SK-N-SH treated with all-trans-retinoic acid at 6 μM for 48 hours (cell line): Measurements from ENCODE around the gene UBL7.

Experiments
- ATAC-seq: fragments of 200-7000 bp; cut with Tn5 transposase; 3 replicates; pipeline ENCODE4 v1.9.1; 2020; ENCODE audit warnings: mild to moderate bottlenecking, moderate library complexity
- ARNTL ChIP-seq: fragments of 450-650 bp; formaldehyde crosslinking; IDR thresholded peaks from 2 replicates; pipeline ENCODE4 v1.5.0; 2020; ENCODE audit warnings: low read depth, mild to moderate bottlenecking, moderate library complexity, borderline replicate concordance
- BACH2 ChIP-seq: fragments of 250-450 bp; sonication (Bioruptor Pico); IDR thresholded peaks from 2 replicates; pipeline ENCODE4 v1.9.0; 2021; ENCODE audit warnings: mild to moderate bottlenecking, borderline replicate concordance
- CREB5 ChIP-seq: fragments of 250-450 bp; sonication (Bioruptor Pico); IDR thresholded peaks from 2 replicates; pipeline ENCODE4 v1.5.1; 2020; ENCODE audit warnings: low read depth, mild to moderate bottlenecking, moderate library complexity
- CSRNP3 ChIP-seq: fragments of 250-450 bp; sonication (Bioruptor Pico); IDR thresholded peaks from 2 replicates; pipeline ENCODE4 v1.5.1; 2021; ENCODE audit warnings: mild to moderate bottlenecking, moderate library complexity
- ESRRG ChIP-seq: fragments of 250-450 bp; sonication (Bioruptor Pico); IDR thresholded peaks from 2 replicates; pipeline ENCODE4 v1.6.1; 2021; ENCODE audit warnings: mild to moderate bottlenecking
- GLIS3 ChIP-seq: fragments of 250-450 bp; sonication (Bioruptor Pico); IDR thresholded peaks from 2 replicates; pipeline ENCODE4 v1.5.0; 2020; ENCODE audit warnings: mild to moderate bottlenecking, moderate library complexity
- OSR1 ChIP-seq: fragments of 250-450 bp; sonication (Bioruptor Pico); IDR thresholded peaks from 2 replicates; pipeline ENCODE4 v1.8.0; 2022; ENCODE audit warnings: moderate library complexity, mild to moderate bottlenecking, inconsistent platforms
- PATZ1 ChIP-seq: fragments of 250-450 bp; sonication (Bioruptor Pico); IDR thresholded peaks from 2 replicates; pipeline ENCODE4 v1.8.0; 2020; ENCODE audit warnings: mild to moderate bottlenecking, moderate library complexity, borderline replicate concordance
- POU6F1 ChIP-seq: fragments of 250-450 bp; sonication (Bioruptor Pico); IDR thresholded peaks from 2 replicates; pipeline ENCODE4 v1.8.0; 2021; ENCODE audit warnings: low read depth, mild to moderate bottlenecking, moderate library complexity, borderline replicate concordance
- PPARA ChIP-seq: fragments of 250-450 bp; sonication (Bioruptor Pico); IDR thresholded peaks from 2 replicates; pipeline ENCODE4 v1.5.0; 2020; ENCODE audit warnings: mild to moderate bottlenecking, borderline replicate concordance
- RARB ChIP-seq: fragments of 250-450 bp; sonication (Bioruptor Pico); IDR thresholded peaks from 2 replicates; pipeline ENCODE4 v1.8.0; 2021; ENCODE audit warnings: mild to moderate bottlenecking, moderate library complexity
- SNAI2 ChIP-seq: fragments of 250-450 bp; sonication (Bioruptor Pico); IDR thresholded peaks from 2 replicates; pipeline ENCODE4 v1.5.0; 2020; ENCODE audit warnings: mild to moderate bottlenecking, moderate library complexity
- TCF4 ChIP-seq: fragments of 250-450 bp; sonication (Bioruptor Pico); IDR thresholded peaks from 2 replicates; pipeline ENCODE4 v1.8.0; 2021; ENCODE audit warnings: mild to moderate bottlenecking, moderate library complexity, borderline replicate concordance
- TOX ChIP-seq: fragments of 250-450 bp; sonication (Bioruptor Pico); IDR thresholded peaks from 2 replicates; pipeline ENCODE4 v1.8.0; 2021; ENCODE audit warnings: mild to moderate bottlenecking, moderate library complexity, borderline replicate concordance
- TSHZ2 ChIP-seq: fragments of 250-450 bp; sonication (Bioruptor Pico); IDR thresholded peaks from 2 replicates; pipeline ENCODE4 v1.5.0; 2020; ENCODE audit warnings: mild to moderate bottlenecking, moderate library complexity
- ZC3H10 ChIP-seq: fragments of 250-450 bp; sonication (Bioruptor Pico); IDR thresholded peaks from 2 replicates; pipeline ENCODE4 v1.5.1; 2021; ENCODE audit warnings: mild to moderate bottlenecking, moderate library complexity
- ZFP3 ChIP-seq: fragments of 250-450 bp; sonication (Bioruptor Pico); IDR thresholded peaks from 2 replicates; pipeline ENCODE4 v1.5.0; 2020; ENCODE audit warnings: mild to moderate bottlenecking, moderate library complexity
- ZNF565 ChIP-seq: fragments of 450-650 bp; formaldehyde crosslinking; conservative IDR thresholded peaks from 2 replicates; pipeline ENCODE4 v1.5.0; 2020; ENCODE audit warnings: low read depth, mild to moderate bottlenecking, moderate library complexity
- ZNF70 ChIP-seq: fragments of 450-650 bp; formaldehyde crosslinking; IDR thresholded peaks from 2 replicates; pipeline ENCODE4 v1.5.0; 2020; ENCODE audit warnings: mild to moderate bottlenecking, moderate library complexity
- ZNF8 ChIP-seq: fragments of 450-650 bp; formaldehyde crosslinking; IDR thresholded peaks from 2 replicates; pipeline ENCODE4 v1.5.0; 2020; ENCODE audit warnings: mild to moderate bottlenecking, moderate library complexity

UBL7 gene

GRCh38 chr15:74453925-74454763, 6.8 kb downstream of the UBL7 start (continued):
- TF ChIP-seq ZNF70 (CRISPR knock-in tag) (no peak), CREB5 (CRISPR knock-in tag) (no peak), ZNF8 (CRISPR knock-in tag) (no peak), SNAI2 (no peak), ZNF565 (CRISPR knock-in tag) (no peak), PATZ1 (no peak)

- ATAC-seq = no peak
- no peak for TF ChIP-seq TSHZ2 (CRISPR knock-in tag)
- TF ChIP-seq BACH2 = no peak
- no peak for TF ChIP-seq CSRNP3 (CRISPR knock-in tag)
- no peak for TF ChIP-seq ZNF8 (CRISPR knock-in tag)
- TF ChIP-seq RARB (CRISPR knock-in tag) = no peak
- TF ChIP-seq POU6F1 = no peak
- TF ChIP-seq ESRRG (CRISPR knock-in tag) = no peak
- no peak for TF ChIP-seq ZFP3 (CRISPR knock-in tag)
- TF ChIP-seq CREB5 (CRISPR knock-in tag) = no peak
- no peak for TF ChIP-seq PPARA (CRISPR knock-in tag)
- no peak for TF ChIP-seq GLIS3 (CRISPR knock-in tag)
- no peak for TF ChIP-seq SNAI2
- TF ChIP-seq ZC3H10 = no peak
- TF ChIP-seq ZNF70 (CRISPR knock-in tag) = no peak
- TF ChIP-seq ARNTL (CRISPR knock-in tag) = no peak
- TF ChIP-seq TOX = no peak
- no peak for TF ChIP-seq OSR1 (CRISPR knock-in tag)
- TF ChIP-seq TCF4 = no peak
Observed at GRCh38 chr15:74451861-74452835, 8.8 kb downstream of the UBL7 start.
